K562 (cell line): Measurements from ENCODE around the gene KATNB1. TPM values are rescaled to one million over a fixed set of nuclear protein-coding genes. Genes with fewer than 3 reads are reported as not detected.

Experiments
- ARID1B ChIP-seq: fragments of 450-650 bp; IDR thresholded peaks from 2 replicates; pipeline ENCODE4 v1.6.1; 2016; ENCODE audit warnings: antibody characterized with exemption, mild to moderate bottlenecking, inconsistent platforms
- ELF4 ChIP-seq: fragments of 450-650 bp; formaldehyde crosslinking; IDR thresholded peaks from 2 replicates; pipeline ENCODE4 v1.4.0; 2022; ENCODE audit warnings: missing genetic modification characterization
- HNRNPL ChIP-seq: fragments of 200-400 bp; formaldehyde crosslinking; IDR thresholded peaks from 2 replicates; pipeline ENCODE4 v1.6.1; 2017; ENCODE audit warnings: low read depth, mild to moderate bottlenecking, low read length
- NBN ChIP-seq: fragments of 450-650 bp; IDR thresholded peaks from 2 replicates; pipeline ENCODE4 v1.6.1; 2016; ENCODE audit warnings: low read depth, mild to moderate bottlenecking
- PTBP1 ChIP-seq: fragments of 200-400 bp; formaldehyde crosslinking; IDR thresholded peaks from 2 replicates; pipeline ENCODE4 v1.6.1; 2017; ENCODE audit warnings: low read depth, low read length
- RREB1 ChIP-seq: fragments of 250-450 bp; sonication (Bioruptor Pico); IDR thresholded peaks from 2 replicates; pipeline ENCODE4 v1.4.0; 2020
- SAFB2 ChIP-seq: fragments of 200-400 bp; formaldehyde crosslinking; IDR thresholded peaks from 2 replicates; pipeline ENCODE4 v1.6.1; 2018; ENCODE audit warnings: borderline replicate concordance, low read length, low read depth, moderate library complexity; ENCODE audit not compliant: severe bottlenecking
- polyA plus RNA-seq, 8 experiments: library from polyadenylated mRNA; depleted of rRNA in 4 of 8; stranded (reverse) in 5 of 8; unstranded in 3 of 8; fragments of >200 nt; fragmentation: Nextera tagmentation in 2 of 8; fragmentation: Illumina TruSeq in 1 of 8; extraction: Ambion mirVana in 2 of 8; extraction: Trizol in 1 of 8; gene quantifications; 2 replicates each; pipeline versions ENCODE4 v1.2.1 to v1.2.3, GENCODE V29; 2011 to 2014; ENCODE audit warnings: inconsistent platforms in 1 of 8, missing spikeins in 1 of 8
- total RNA-seq, 7 experiments: library from RNA; depleted of rRNA in 6 of 7; stranded (reverse); fragments of >200 nt in 6 of 7; fragmentation: Illumina TruSeq in 2 of 7; extraction: Trizol in 2 of 7; gene quantifications; 2 replicates each; pipeline versions ENCODE4 v1.2.1 to v1.2.3, GENCODE V29; 2011 to 2021; ENCODE audit warnings: low replicate concordance in 1 of 7
- TF ChIP-seq, protein P1 (sequence below): conservative IDR thresholded peaks from 2 replicates; pipeline ENCODE4 v1.6.1; 2011; ENCODE audit warnings: low read depth, mild to moderate bottlenecking, low read length; ENCODE audit not compliant: control insufficient read depth
- TF ChIP-seq, protein P2 (sequence below): fragments of 250-450 bp; sonication (Bioruptor Pico); IDR thresholded peaks from 2 replicates; pipeline ENCODE4 v1.4.0; 2020; ENCODE audit warnings: mild to moderate bottlenecking
- TF ChIP-seq, protein P3 (sequence below): sonication (generic); formaldehyde crosslinking; IDR thresholded peaks from 2 replicates; pipeline ENCODE4 v1.8.0; 2022; ENCODE audit warnings: missing genetic modification reagents, mild to moderate bottlenecking, borderline replicate concordance
- TF ChIP-seq, protein P4 (sequence below): fragments of 250-450 bp; sonication (Bioruptor Pico); IDR thresholded peaks from 2 replicates; pipeline ENCODE4 v1.4.0; 2020; ENCODE audit warnings: borderline replicate concordance
- TF ChIP-seq, protein P5 (sequence below): sonication (generic); formaldehyde crosslinking; IDR thresholded peaks from 2 replicates; pipeline ENCODE4 v1.8.1; 2023; ENCODE audit warnings: mild to moderate bottlenecking, missing genetic modification reagents, moderate library complexity

The KATNB1 gene
- total and polyA plus RNA-seq, 9 of the 15 experiments (the other 6 are each of a cell fraction or from before 2014, with no cell fraction given) = 1.2 to 52.6 (median 21.9) TPM

DNA sequence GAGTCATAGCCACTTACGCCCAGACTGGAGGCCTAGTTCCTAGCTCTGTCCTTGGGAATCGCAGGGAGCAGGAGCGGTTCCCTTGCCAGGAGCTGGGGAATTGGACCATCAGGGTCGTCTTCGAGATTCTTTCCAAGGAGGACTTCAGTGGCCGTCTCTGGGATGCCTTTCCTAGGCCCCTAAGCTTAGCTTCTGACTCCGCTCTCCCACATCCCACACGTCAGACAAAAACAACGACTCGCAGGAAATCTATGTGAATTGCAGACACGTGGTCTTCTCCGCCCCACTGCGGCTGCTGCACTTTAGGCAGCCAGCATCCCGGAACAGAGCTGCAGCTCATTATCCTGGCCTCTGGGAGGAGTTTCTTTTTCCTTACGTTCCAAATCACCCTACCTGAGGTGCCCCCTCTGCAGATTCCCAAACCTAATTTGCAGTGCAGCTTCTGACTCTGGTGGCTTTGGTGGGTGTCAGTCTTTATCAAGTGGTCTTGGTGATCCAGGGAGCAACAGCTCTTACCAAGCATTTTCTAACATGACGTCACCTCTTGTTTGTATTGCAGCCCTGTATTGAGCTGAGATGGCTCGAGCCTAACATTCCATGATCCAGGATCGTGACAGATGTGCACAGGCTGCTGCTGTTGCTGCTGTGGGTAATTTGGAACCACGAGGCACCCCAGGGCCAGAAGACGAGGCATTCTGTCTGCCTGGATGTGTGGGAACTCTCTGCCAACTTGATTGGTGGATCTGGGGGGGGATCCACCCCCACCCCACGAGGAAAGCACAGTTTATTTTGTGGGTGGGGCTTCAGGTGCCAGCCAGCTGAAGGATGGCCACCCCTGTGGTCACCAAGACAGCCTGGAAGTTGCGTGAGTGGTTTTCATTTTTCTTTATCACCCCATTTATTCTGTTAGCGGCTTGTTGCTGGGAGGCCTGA lies 1.1 kb downstream of the KATNB1 start (continued):
- TF ChIP-seq HNRNPL = no peak
- TF ChIP-seq RREB1 (CRISPR knock-in tag) = no peak
- TF ChIP-seq, protein P1, sequence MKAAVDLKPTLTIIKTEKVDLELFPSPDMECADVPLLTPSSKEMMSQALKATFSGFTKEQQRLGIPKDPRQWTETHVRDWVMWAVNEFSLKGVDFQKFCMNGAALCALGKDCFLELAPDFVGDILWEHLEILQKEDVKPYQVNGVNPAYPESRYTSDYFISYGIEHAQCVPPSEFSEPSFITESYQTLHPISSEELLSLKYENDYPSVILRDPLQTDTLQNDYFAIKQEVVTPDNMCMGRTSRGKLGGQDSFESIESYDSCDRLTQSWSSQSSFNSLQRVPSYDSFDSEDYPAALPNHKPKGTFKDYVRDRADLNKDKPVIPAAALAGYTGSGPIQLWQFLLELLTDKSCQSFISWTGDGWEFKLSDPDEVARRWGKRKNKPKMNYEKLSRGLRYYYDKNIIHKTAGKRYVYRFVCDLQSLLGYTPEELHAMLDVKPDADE = no peak
- TF ChIP-seq ELF4 (CRISPR knock-in tag) = no peak
- TF ChIP-seq SAFB2 = no peak
- TF ChIP-seq, protein P2, sequence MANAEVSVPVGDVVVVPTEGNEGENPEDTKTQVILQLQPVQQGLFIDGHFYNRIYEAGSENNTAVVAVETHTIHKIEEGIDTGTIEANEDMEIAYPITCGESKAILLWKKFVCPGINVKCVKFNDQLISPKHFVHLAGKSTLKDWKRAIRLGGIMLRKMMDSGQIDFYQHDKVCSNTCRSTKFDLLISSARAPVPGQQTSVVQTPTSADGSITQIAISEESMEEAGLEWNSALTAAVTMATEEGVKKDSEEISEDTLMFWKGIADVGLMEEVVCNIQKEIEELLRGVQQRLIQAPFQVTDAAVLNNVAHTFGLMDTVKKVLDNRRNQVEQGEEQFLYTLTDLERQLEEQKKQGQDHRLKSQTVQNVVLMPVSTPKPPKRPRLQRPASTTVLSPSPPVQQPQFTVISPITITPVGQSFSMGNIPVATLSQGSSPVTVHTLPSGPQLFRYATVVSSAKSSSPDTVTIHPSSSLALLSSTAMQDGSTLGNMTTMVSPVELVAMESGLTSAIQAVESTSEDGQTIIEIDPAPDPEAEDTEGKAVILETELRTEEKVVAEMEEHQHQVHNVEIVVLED = no peak
- TF ChIP-seq, protein P3, sequence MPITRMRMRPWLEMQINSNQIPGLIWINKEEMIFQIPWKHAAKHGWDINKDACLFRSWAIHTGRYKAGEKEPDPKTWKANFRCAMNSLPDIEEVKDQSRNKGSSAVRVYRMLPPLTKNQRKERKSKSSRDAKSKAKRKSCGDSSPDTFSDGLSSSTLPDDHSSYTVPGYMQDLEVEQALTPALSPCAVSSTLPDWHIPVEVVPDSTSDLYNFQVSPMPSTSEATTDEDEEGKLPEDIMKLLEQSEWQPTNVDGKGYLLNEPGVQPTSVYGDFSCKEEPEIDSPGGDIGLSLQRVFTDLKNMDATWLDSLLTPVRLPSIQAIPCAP (CRISPR knock-in tag) = no peak
- TF ChIP-seq PTBP1 = no peak
- TF ChIP-seq, protein P4, sequence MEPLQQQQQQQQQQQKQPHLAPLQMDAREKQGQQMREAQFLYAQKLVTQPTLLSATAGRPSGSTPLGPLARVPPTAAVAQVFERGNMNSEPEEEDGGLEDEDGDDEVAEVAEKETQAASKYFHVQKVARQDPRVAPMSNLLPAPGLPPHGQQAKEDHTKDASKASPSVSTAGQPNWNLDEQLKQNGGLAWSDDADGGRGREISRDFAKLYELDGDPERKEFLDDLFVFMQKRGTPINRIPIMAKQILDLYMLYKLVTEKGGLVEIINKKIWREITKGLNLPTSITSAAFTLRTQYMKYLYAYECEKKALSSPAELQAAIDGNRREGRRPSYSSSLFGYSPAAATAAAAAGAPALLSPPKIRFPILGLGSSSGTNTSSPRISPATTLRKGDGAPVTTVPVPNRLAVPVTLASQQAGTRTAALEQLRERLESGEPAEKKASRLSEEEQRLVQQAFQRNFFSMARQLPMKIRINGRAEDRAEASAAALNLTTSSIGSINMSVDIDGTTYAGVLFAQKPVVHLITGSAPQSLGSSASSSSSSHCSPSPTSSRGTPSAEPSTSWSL (CRISPR knock-in tag) = no peak
- TF ChIP-seq, protein P5, sequence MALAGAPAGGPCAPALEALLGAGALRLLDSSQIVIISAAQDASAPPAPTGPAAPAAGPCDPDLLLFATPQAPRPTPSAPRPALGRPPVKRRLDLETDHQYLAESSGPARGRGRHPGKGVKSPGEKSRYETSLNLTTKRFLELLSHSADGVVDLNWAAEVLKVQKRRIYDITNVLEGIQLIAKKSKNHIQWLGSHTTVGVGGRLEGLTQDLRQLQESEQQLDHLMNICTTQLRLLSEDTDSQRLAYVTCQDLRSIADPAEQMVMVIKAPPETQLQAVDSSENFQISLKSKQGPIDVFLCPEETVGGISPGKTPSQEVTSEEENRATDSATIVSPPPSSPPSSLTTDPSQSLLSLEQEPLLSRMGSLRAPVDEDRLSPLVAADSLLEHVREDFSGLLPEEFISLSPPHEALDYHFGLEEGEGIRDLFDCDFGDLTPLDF (CRISPR knock-in tag) = no peak
- TF ChIP-seq ARID1B = no peak
- TF ChIP-seq NBN = no peak
